Measurements from ENCODE around the gene CDX1.

Gene CDX1

DNA sequence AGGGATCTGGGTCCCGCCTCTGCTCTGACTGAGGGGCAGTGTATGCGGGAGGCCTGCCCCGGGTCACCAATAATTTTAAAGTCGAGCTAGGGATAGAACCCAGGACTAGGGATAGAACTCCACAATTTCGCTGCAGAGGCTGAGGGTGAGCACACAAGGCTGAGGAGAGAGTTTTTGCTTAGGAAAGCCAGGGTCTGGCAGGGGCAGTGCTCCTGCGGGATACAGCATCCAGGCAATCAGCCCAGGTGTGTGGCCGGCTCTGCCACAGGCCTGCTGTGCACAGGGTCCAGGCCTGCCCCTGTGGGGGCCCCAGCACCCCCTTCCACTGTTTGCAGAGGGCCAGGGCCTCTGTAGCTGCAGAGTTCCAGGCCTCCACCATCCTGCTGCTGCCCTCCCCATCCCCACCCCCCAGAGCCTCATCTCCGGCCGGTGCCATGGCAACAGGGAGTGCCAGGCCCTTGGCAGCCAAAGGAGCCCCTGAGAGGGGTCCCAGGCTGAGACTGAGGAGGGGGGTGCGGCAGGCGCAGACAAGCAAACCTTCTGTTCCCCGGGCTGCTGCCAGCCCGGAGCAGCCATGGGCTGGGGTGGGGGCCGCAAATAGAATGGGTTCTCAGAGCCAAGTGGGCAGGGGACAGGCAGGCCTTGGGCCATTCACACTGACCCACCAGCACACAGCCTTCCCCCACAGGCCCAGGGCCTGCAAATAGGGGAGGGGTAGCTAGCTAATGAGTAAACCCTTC is 19.5 kb upstream of the CDX1 start:
- no peak for DNase-seq

DNA sequence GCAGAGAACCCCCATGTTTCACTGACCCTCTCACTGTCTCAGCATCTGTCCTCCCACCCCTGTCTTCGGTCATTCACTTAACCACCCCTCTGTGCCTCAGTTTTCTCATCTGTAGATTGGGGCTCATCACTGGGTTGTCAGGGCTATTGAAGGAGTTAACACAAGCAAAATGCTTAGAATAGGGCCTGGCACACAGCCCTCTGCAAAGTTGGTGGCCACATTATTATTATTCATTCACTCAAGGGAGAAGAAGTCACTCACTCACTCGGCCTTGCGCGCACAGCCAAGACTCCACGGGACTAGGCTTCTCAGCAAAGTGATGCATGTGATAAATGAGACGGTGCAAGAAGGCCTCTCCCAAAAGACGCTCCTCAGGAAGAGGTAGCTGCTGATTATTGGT is 18.9 kb upstream of the CDX1 start:
- no peak for DNase-seq

DNA sequence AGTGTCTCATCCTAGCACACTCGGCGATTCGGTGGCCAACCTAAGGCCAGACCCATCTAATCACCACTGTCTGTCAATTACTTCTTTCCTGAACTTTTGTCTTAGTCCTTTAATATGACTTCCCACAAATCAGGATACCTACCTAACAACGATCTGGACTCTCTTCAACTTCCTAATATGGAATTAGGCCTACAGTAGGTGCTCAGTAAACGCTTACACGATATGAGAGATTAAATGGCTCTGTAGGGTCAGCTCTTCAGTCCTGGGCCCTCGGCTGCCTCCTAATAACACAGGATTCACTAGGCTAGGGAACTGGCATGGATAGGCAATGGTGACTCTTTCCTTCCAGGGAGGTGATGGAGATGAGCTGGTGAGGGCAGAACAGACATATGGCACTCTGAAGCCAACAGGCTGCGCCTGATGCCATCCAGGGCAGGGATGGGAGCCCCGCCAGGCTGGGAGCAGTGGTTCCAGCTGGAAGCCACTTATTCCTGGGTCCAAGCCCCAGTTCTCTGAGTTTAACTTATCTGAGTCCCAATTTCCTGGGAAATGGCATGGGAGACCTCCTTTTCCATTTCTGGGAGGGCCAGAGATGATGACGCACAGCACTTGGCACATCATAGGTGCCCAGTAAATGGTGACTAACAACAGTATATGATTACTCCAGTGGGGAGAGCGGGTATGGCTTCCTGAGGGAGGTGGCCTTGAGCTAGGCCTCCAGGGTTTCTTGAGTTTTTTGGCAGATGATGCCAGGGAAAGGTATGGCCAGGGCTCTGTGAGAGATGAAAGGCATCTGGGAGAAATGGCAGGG is 18.3 kb upstream of the CDX1 start:
- no peak for DNase-seq

DNA sequence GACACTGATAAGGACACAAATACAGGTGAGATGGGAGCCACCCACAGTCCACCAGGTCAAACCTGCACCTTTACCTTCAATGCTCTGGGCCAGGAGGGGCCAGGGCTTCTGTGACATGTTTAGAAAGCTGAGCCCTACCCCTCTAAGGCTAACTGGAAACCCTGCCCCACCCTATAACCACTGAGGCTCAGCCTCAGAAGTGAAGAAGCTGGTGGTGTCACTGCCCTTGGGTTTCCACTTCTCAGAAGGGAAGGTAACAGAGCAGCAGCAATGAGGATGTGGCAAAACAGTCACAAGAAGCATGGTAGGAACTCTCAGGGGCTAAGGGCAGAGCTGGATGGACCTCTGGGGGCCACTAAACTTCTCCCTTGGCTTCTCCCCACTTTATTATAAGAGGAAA is 17.0 kb upstream of the CDX1 start:
- DNase-seq: no peak

DNA sequence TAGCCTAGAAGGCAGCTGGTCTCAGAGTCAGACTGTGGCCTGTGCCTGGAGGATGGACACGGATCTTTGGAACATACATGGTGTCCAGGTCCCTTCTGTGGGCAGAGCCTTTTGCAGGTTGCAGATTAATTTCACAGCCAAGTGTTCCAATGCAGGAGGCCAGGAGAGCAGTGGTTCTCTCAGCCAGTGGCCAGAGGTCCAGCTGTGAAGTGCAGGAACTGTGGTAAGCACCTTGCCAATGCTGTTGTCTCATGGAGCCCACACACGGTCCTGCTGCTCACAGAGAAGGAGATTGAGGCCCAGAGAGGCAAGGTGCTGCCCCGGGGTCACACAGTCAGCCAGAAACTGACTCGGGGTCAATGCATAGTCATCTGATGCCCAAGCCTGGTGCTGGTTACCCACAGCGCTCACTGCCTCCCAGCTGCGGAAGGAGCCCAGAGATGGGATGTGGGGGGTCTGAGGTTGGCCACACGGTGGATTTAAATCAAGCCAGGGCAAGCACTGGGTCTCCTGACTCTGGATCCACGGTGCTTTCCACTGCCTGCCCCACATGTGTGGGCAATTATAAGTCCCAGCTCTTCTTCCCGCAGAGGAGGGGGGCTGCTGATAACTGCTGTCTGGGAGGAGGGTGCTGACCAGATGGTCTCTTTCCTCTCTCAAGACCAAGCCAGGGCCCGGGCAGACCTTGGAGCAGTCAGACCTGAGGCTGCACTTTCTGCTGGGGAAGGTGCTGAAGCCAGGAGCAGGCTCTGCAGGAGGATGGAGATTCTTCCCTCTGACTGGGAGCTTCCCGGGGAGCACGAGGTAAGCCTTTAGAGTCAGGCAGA is 13.7 kb upstream of the CDX1 start:
- DNase-seq: peak; percentile 26

DNA sequence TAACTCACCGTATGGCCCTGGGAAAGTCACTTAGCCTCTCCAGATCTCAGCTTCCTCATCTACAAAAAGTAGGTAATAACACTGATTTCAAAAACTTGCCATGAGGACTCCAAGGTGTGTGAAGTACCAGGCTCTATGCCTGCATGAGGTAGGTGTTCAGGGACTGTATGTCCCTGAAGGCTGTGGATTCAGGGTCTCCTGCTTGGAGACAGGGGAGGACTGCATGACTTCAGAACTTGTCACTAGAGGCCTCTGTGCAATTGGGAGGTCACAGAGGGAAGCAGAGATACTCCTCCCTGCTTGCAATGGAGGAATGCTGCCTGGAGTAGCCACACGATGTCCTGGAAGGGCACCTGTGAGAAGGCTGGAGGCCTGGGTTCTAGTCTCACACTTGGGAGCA is 13.1 kb upstream of the CDX1 start:
- DNase-seq: no peak

DNA sequence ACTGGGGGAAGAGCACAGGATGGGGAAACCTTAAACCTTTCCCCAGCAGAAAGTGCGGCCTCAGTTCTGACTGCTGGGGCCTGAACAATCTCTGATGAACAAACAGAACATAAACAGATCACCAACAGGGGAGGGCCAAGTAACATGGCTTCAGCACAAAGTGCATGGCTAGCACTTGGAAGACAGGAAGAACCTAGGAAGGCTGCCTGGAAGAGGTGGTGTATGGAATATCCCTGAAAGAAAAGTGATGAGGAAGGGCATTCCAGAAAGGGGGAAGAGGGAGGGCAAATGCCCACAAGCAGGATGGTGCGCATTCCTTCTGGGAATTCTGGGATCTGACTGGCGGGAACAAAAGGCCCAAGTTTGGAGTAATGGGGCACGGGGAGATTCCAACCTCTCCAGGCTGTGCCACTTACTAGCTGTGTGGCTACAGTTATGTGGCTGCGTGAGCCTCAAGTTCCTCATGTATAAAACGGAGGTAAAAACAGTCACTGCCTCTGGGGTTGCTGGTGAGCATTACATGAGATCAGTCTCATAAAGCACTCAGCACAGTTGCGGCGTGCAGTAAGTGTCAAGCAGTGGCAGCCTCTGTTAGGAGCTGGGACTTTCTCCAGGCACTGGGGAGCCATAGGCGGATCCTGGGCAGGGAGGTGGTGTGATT is 12.5 kb upstream of the CDX1 start:
- DNase-seq: no peak

DNA sequence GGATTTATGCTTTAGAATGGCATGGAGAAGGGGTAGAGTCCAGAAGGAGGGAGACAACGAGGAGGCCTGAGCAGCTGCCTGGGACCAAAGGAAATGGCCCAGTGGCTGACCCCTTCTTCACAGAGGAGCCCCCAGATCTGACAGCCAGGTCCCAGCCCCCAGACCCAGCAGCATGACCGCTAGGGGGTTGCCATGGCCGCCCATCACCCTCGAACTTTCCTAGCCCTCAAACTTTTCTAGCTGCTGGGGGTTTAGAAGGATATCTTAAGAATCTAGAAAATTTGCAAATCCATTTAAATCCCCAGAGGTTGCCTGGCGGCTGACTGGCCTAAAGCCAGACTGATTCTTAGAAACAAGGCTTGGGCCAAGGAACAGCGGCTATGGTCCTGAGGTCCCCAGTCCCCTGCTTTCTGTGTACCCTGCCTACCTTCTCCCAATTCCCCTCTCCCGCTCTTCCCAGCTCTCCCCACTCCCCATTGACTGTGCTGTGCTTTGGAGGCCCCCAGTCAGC is 11.9 kb upstream of the CDX1 start:
- DNase-seq: no peak

DNA sequence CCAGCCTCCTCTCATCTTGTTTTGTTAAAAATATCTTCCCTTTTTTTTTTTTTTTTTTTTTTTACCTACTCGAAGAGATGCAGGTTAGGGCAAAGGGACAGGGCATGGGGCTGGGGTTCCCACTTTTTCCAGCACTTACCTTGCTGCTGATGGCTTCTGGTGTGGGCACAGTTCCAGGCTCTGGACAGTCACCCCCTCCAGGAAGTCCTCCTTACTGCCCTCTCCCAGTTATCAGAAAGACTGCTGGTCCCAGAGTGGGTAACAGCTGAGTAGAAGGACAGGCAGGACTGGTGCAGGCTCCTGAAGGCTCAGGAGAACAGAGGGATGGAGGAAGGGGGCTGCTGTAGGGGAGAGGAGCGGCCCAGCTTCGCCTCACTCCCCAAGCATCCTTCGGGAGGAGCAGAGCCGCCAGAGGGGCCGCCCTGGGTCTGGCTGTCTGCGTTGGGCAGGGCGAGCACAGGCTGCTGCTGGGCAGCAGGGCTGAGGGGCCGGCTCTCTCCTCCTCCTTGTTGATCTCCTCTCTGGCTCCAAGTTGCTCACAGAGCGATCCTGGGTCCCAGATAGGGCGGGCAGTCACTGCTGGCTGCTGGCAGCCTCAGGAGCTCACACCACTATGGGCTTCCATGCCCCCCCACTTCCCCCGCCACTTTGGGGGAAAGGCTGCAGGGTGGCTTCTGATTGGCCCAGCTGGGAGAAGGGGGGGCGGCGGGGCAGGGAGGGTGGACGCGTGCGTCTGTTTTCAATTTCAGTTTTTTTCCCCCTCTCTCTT is 11.1 kb upstream of the CDX1 start, which contains the start of gene PDGFRB:
TSS of gene PDGFRB (minus strand) at position 588 of the 769 bp plus-strand sequence. CDS start 18,798 bp downstream, outside the sequence.
- DNase-seq: peak; percentile 69

DNA sequence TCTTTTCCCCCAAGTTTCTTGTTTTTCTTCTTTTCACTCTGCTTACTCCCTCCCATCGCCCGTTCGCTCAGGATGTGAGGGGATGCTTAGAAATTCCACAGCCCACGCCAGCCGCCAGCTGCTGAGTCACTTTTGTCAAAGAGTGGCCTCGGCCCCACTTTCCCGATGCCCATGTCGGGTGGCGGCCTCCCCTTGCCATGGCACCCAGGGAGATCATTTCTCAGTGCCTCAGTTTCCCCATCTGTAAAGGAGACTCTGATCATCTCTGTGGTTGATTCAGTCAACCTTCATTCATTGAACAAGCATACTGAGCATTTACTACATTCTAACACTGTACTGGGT is 10.6 kb upstream of the CDX1 start:
- DNase-seq: no peak

DNA sequence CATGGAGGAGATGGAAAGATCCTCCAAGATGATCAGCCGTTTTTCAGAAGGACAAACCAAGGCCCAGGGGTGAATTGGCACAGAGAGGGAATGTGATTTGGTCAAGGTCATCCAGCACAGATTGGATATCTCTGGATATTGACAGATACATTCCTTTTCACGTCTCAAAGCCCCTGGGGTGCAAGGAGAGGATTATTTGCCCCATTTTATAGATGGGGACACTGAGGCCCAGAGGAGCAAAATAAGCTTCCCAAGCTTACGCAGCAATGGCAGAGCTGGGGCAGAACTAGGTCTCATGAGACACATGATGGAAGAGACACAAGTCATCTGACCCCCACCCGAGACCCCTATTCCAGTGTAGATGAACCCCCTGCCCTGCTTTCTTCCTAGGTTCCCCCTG is 10.0 kb upstream of the CDX1 start:
- no peak for DNase-seq

DNA sequence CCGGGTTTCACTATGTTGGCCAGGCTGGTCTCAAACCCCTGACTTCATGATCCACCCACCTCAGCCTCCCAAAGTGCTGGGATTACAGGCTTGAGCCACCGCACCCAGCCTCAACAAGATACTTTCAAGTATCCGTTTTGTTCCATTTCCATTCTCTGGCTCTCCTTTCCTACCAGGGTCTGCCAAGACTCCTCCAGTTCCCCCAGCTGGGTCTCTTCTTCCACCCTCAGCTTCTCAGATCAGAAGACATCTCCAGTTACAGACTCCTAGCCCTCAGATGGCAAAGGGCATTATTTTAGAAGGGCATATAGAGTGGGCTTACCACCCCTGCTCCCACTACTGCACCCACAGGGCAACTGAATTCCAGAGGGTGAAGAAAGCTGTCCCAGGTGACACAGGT is 9.4 kb upstream of the CDX1 start:
- no peak for DNase-seq

DNA sequence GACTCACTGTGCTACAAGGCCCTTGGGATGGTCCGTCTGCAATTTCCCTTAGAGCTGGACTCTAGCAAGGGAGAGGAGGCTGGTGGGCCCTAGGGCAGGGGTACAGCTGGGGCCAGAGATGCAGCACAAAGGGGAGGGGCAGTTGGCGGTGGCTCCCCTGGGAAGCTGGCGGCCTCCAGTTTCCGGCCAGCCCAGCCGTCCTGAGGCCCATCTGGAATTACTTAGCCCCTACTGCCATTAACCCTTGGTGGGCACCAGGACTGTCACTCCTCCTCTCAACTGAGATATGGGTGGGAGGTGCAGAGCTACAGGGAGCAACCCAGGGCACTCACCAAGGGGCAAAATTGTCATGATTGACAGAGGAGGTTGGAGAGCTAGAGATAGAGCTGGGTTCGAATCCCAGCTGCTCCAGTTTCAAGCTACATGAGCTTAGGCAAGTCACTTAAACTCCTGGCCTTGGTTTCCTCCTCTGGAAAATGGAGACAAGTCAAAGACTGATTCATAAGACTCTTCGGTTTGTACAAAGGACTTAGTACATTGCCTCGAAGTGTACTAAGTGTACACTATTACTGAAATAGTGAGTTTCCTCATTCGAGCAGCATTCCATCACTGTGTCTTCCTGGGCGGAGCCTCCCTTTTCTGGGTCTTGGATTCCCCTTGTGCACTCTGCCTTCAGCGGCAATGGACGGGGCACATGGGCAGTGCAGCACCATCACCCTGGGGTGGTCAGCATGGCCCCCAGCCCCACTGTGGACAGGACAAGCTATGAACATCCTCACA is 8.2 kb upstream of the CDX1 start:
- no peak for DNase-seq

DNA sequence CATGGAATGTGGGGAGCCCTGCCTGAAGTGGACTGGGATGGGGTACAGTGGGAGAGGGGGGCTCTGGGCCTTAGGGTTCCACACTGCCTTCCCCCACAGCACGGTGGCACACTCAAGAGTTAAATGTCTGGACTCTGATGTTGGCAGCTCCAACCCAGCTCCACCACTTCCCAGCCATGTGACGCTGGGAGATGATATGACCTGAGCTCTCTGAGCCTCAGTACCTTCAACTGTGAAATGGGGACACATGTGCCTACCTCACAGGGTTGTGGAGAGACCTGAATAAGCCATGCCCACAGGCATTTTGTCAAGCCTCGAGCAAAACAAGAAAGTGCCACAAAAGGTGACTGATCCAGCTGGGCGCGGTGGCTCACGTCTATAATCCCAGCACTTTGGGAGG is 7.5 kb upstream of the CDX1 start:
- DNase-seq: no peak

DNA sequence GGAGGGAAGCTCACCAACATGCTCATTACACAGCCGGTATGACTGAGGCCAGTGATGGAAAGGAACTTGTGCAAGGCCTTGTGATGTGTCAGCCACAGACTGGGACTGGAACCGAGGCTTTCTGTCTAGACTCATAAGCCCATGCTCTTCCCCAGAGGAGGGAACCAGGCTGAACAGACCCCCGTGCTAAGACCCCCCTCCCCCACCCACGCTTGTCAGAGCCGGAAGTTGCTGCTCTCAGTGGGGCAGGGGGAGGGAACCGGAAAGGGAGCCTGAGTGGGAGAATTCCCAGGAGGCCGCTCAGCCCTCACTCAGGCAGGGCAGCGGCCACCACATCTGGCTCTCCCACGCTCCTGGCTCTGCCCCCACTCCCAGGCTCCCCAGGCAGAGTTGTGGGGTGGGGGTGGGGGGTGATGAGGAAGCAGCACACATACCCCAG is 6.8 kb upstream of the CDX1 start:
- DNase-seq: no peak

DNA sequence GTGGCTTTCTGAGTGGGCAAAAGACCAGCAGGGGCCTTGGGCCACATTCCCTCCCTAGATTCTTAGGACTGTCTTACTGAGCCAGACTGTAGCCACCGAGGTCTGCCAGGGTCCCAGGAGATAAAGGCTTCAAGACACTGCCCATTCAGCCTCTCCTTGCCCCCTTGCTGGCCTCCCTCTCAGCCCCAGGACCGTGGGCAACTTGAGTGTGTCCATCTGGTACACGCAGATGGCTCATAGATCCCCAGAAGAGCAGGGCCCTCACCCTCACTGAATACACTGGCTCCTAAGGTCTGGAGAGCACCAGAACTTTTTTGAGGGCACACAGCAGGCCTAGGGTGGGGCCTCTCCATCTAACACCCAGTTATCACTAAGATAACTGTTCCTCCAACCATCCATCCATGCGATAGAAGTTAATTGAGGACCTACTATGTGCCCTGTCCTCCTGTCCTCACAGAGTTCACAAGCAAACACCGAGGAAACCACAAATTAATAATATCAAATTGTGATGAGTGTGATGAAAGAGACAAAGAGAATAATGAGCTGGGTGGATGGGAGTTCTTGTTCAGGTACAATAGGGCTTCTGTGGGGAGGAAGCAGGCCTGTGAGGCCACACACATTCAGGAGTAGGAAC is 6.0 kb upstream of the CDX1 start:
- DNase-seq: no peak

DNA sequence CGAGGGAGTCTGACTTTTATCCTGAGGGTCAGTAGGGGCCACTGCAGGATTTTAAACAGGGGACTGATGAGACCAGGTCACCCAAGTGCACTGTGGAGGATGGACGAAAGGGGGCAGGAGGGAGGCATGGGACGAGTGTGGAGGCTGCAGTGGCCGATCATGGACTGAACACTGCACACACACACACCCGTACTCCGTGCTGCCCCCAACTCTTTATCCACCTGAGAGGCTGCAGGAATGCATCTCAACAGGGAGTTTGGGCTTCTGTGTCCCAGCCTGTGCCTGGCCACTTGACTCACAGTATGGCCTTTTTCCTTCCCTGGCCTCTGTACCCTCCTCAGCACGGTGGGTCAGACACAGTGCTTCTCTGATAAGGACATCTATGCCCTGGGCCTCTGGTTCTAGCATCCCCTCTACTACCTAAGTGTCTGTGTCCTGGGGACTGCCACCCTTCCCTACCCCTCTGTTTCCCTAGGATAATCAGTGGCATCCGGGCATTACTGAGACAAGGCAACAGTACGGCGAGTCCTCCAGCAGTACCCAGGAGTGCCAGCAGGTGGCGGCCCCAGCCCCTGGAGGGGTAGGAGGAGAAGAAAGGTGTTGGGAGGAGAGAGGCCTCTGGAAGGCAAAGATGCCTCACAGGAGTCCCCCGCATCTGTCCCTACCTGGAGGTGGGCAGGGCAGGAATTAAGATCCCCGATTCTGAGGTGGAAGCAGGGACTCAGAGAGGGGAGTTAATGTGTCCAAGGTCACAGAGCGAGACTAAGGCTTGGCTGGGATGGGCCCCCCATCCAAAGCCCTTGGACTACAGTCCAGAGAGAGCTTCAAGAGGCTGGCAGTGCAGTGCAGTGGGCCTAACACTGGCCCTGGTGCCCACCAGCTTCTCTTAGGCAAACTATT is 5.1 kb upstream of the CDX1 start:
- DNase-seq: peak; percentile 95

DNA sequence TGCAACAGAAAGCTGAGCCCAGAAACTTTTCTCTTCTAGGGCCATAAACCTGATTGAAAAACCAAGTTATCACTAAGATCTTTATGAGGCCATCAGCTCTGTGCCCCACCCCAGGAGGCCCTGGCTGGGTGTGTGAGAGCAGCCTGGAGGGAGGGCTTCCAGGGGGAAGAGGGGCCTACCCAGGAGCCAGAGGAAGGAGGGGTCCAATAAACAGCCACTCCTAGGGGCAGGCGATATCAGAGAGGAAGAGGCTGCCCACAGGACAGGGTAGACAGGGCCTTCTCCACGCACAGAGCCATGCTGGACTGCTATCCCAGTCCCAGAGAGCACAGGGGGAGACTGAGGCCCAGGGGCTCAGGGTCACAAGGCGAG is 4.5 kb upstream of the CDX1 start:
- DNase-seq: no peak

DNA sequence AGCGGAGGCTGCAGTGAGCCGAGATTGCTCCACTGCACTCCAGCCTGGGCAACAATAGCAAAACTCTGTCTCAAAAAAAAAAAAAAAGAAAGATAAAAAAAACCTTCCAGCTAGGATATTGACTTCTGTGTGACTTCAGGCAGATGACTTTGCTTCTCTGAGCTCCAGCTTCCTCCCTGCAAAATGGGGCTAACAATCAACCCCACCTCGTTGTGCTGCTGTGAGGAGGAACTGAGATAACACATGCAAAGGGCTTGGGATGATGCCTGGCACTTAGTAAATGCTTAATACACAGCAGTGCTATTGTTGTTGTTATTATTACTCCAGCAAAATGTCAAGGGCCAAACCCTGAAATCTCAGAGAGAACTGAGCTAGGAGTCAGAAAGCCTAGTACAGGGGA is 3.5 kb upstream of the CDX1 start:
- DNase-seq: no peak
